Measurements from ENCODE around the gene SLBP. TPM values are rescaled to one million over a fixed set of nuclear protein-coding genes. Genes with fewer than 3 reads are reported as not detected.

SLBP gene
- total and polyA plus RNA-seq, 2 of the 8 experiments (the other 6 are each of a cell fraction or from before 2014, with no cell fraction given), result 44.1 to 49.0 TPM

DNA sequence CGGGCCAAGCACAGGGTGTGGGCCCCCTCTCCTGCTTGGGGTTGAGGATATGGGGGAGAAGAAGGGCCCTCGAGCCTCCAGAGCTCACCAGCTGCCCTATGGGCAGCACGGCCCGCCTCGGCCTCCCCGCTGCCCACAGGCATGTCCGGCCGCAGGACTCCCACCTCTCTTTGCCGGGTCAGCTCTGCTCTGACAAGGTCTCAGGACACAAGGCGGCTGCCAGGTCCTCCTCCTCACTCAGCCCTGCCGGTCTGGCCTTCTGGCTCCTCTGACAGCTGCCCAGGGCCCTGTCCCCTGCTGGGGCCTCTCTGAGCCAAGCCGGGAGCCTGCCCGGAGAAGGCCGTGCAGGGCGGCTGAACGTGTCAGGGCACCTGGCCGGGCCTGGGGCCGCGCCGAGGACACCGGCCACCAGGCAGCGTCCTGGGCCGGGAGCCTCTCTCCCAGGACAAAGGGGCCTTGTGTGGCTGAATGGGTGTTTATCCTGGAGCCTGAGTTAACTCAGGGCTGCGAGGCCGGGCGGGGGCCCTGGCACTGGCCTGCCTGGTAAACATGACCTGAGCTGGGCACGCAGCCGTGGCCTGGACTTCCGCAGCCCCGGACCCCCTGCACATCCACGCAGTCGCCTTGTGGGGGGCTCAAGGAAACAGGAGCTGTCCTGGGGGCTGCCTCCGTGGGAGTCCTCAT lies 34.9 kb upstream of the SLBP start:
- Histone ChIP-seq H3K4me3 (ENCODE audit: extremely low read depth in 1 of 4, insufficient read depth in 2 of 4, low read depth in 3 of 4, low read length in 4 of 4) (no peak overlapping the region), H3K14ac (ENCODE audit: insufficient read length) (no peak overlapping the region), H3K9ac (replicated peaks in 1 of 4; ENCODE audit: extremely low read depth in 1 of 4, low read depth in 3 of 4, low read length in 3 of 4) (no peak overlapping the region), H3K23me2 (ENCODE audit: low read depth, low read length) (no peaks in the 10 kb centered on the region), H3K4me1 (replicated peaks in 1 of 4; ENCODE audit: control insufficient read depth in 3 of 4, insufficient read depth in 4 of 4, low read length in 3 of 4) (peaks cover 0 to 9% (median 6%) of the 10 kb centered on the region in 4 experiments; a peak in 6 of 7 replicates), H3K18ac (ENCODE audit: extremely low read depth, low read length) (no peak overlapping the region), H3K27me3 (replicated peaks in 1 of 4; ENCODE audit: control insufficient read depth in 3 of 4, extremely low read depth in 1 of 4, insufficient read depth in 3 of 4, low read length in 3 of 4) (peaks cover 0 to 4% (median 0%) of the 10 kb centered on the region in 4 experiments; a peak in 2 of 7 replicates), H4K20me1 (replicated peaks in 1 of 2; ENCODE audit: control insufficient read depth in 1 of 2, insufficient read depth in 2 of 2, low read length in 2 of 2) (peaks cover 5 to 6% of the 10 kb centered on the region in 2 experiments), H2BK120ac (replicated peaks; ENCODE audit: low read depth, low read length) (no peak overlapping the region), H2BK12ac (ENCODE audit: low read depth, low read length) (no peak overlapping the region), H3K9me3 (ENCODE audit: insufficient read depth in 2 of 2, low read depth in 1 of 2, low read length in 1 of 2) (no peaks in the 10 kb centered on the region), H2BK15ac (ENCODE audit: low read length) (no peak overlapping the region; the same call in 1 of the 2 replicates), H2BK20ac (ENCODE audit: low read length) (no peak overlapping the region), H3K79me2 (ENCODE audit: control insufficient read depth in 1 of 2, insufficient read depth in 2 of 2, low read length in 2 of 2) (no peaks in the 10 kb centered on the region), H3K4ac (replicated peaks; ENCODE audit: insufficient read length, low read depth, low read length) (no peak overlapping the region), H4K8ac (ENCODE audit: extremely low read depth, insufficient read depth, low read length) (no peak overlapping the region; the same call in 1 of the 2 replicates), H4K5ac (ENCODE audit: insufficient read length, low read depth, low read length) (no peak overlapping the region), H3K36me3 (ENCODE audit: control insufficient read depth in 2 of 4, insufficient read depth in 4 of 4, low read length in 3 of 4) (peaks cover 2 to 26% (median 20%) of the 10 kb centered on the region in 4 experiments; a peak in 6 of 8 replicates), H3K4me2 (ENCODE audit: insufficient read depth in 1 of 2, low read depth in 2 of 2, low read length in 2 of 2) (no peak overlapping the region), H3K27ac (ENCODE audit: low read depth, low read length) (no peak overlapping the region), H3K56ac (replicated peaks; ENCODE audit: insufficient read length, low read depth, low read length) (no peak overlapping the region), H3K23ac (ENCODE audit: insufficient read length) (no peak overlapping the region), H2BK5ac (ENCODE audit: low read depth, low read length) (no peak overlapping the region; the same call in 1 of the 2 replicates), H4K91ac (replicated peaks; ENCODE audit: insufficient read length, low read length) (no peak overlapping the region), H3K79me1 (ENCODE audit: low read depth, low read length) (no peaks in the 10 kb centered on the region), H2AK5ac (ENCODE audit: low read depth, low read length) (no peak overlapping the region), H2AFZ (ENCODE audit: low read length) (no peak overlapping the region)
- FAIRE-seq, result no peak
- CTCF ChIA-PET (ENCODE audit: partially characterized antibody), result interaction anchor here (0.8 to 52.9 kb wide), 16 partner anchors 10 to 163 kb away, joined by 3 to 2507 read pairs (median 9); partner anchors contain the start of gene FGFR3
- DNase-seq (ENCODE audit: low read depth in 1 of 2, low spot score in 2 of 2), result no peak
- 88% methylated on average over 31 of the region's 33 CpGs; no CpG with 5 or more reads in 1 of the 2 experiments for WGBS, 2 experiments (ENCODE audit: extremely low coverage in 1 of 2, insufficient coverage in 1 of 2, insufficient read length in 1 of 2, insufficient replicate concordance in 2 of 2, low coverage in 1 of 2, low lambda C conversion rate in 2 of 2, missing lambda C conversion rate in 1 of 2)
- POLR2A ChIA-PET (ENCODE audit: partially characterized antibody), result interaction anchor here (1.4 to 5.6 kb wide), 6 partner anchors 10 to 65 kb away, joined by 4 to 38 read pairs (median 12); partner anchors contain the start of genes TACC3 and TMEM129
- TF ChIP-seq ZNF274 (IDR thresholded peaks at IDR 0.05; ENCODE audit: borderline replicate concordance, extremely low read depth, low read length), result no peak
- no peak for TF ChIP-seq CBX8 (IDR thresholded peaks at IDR 0.05; ENCODE audit: borderline replicate concordance, low read depth, low read length)
- TF ChIP-seq NANOG (IDR thresholded peaks at IDR 0.05; ENCODE audit: insufficient read depth, low read depth, low read length, poor library complexity, severe bottlenecking), result no peak
- TF ChIP-seq PHF8 (conservative IDR thresholded peaks at IDR 0.05; ENCODE audit: low read depth, low read length), result no peak
- TF ChIP-seq SP1 (IDR thresholded peaks at IDR 0.05; ENCODE audit: low read depth, low read length), result no peak
- TF ChIP-seq SAP30 (IDR thresholded peaks at IDR 0.05; ENCODE audit: insufficient read depth, insufficient replicate concordance, low read length), result no peak
- no peak for TF ChIP-seq TCF12 (IDR thresholded peaks at IDR 0.05; ENCODE audit: low read depth, low read length)
- TF ChIP-seq BCL11A (IDR thresholded peaks at IDR 0.05; ENCODE audit: low read depth in 2 of 2, low read length in 2 of 2), result no peak
- TF ChIP-seq SP4 (IDR thresholded peaks at IDR 0.05; ENCODE audit: low read length), result no peak
- TF ChIP-seq E2F6 (IDR thresholded peaks at IDR 0.05), result no peak
- TF ChIP-seq RBBP5 (IDR thresholded peaks at IDR 0.05; ENCODE audit: borderline replicate concordance, low read depth, low read length), result no peak
- no peak for TF ChIP-seq EGR1 (IDR thresholded peaks at IDR 0.05; ENCODE audit: borderline replicate concordance, low read depth, low read length)

Measured in H1 (cell line).